ENCODE data around the gene C4orf54.

The C4orf54 gene

DNA sequence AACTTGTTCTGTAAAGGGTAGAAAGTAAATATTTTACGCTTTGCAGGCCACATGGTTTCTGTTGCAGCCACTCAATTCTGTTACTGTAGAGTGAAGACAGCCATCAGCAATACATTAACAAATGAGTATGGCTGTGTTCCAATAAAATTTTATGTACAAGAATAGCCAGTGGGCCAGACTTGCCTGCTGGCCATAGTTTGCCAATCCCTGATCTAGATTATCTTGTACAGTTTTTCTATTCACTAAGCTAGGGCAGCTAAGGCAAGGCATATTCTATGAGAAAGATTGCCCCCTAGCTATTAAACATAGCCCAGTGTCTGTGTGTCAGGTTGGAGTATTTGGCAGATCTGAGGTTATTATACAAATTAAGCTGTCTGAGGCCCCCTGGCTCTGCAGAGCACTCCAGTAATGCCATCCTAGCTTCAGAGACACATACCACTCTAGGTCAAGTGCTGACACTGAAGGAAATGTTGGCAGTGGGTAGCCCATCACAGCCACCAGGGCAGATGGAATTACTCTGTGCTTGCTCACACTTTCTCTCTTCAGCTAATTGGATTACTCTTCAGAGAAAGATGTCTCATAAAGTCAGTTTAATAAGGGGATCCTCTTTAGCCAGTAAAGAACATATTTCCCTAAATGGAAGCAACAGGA lies 42.3 kb downstream of the C4orf54 start:
- TF ChIP-seq CTCF (IDR thresholded peaks at IDR 0.05; ENCODE audit: low read depth, low read length, missing control alignments) = no peak
- DNase-seq (ENCODE audit: extremely low read depth, low read depth) = no peak

DNA sequence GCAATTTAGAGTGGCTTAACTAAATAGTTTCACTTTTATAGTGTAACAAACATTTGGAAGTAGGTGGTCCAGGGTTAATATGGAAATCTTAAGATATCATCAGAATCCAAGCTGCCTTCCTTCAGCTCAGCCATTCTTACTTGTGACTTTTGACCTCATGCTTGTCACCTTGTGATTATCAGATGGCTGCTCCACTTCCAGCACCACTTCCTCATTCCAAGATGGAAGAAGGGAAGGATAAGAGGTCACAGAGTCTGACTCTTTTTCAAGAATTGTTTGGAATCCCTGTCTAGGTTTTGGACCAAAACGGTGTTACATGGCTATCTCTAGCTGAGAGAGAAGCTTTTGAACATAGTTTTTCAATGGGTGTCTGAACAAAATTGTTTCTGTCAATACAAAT lies 43.1 kb downstream of the C4orf54 start:
- TF ChIP-seq CTCF (IDR thresholded peaks at IDR 0.05; ENCODE audit: low read depth, low read length, missing control alignments) = no peak
- no peak for DNase-seq (ENCODE audit: extremely low read depth, low read depth)
- H3K4me3 ChIP-seq (replicated peaks; ENCODE audit: low read depth, low read length) = no peak overlapping the region

More for the DNA sequence above, 42.3 kb downstream of the C4orf54 start:
- no peak overlapping the region for H3K4me3 ChIP-seq (replicated peaks; ENCODE audit: low read depth, low read length)

DNA sequence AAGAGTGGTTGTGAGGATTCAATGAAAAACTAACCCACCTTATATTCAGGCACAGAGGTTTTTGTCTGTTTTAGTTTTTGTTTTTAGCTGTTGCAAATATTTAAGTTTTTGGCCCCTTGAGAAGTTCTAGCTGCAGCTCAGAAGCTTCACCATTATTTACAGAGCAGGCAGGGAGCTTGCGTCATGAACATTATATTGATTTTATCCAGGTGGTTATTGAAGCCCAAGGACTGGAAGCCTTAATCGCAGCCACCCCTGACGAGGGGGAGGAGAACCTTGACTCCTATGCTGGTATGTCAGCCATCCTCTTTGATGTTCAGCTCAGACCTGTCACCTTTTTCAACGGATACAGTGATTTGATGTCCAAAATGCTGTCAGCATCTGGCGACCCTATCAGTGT lies 44.9 kb downstream of the C4orf54 start:
- DNase-seq (ENCODE audit: extremely low read depth, low read depth) = no peak
- H3K4me3 ChIP-seq (replicated peaks; ENCODE audit: low read depth, low read length) = no peak overlapping the region
- TF ChIP-seq CTCF (IDR thresholded peaks at IDR 0.05; ENCODE audit: low read depth, low read length, missing control alignments) = no peak

- no peak overlapping the region for H3K4me3 ChIP-seq (replicated peaks; ENCODE audit: low read depth, low read length)
- no peak for DNase-seq (ENCODE audit: extremely low read depth, low read depth)
- TF ChIP-seq CTCF (IDR thresholded peaks at IDR 0.05; ENCODE audit: low read depth, low read length, missing control alignments) = no peak
Observed at GRCh38 chr4:99612281-99612680, 45.3 kb downstream of the C4orf54 start.

DNA sequence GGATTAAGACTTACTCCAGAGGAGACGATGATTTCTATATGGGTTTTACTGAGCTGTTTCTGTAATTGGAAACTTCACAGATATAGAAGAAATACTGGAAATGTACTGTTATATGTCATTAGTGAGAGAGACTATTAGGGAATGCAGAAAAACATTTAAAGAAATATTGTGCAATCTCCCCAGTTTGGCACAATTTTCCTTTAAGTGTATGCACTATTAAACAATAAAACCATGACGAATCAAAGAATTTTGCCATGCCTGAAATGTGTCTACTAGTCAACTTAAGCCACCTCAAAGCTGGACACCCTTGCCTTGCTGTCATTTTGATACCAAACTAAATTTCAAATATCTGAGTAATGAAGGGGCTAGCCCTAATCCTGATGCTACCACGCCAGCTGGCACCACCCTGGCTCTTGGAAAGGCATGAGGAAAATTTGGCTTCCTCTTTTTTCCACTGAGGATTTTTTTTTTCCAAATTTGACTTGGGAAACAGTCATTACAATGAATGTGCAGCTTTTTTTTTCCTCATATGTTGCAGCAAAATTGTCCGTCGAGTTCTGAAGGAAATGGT lies 46.9 kb downstream of the C4orf54 start:
- no peak for TF ChIP-seq CTCF (IDR thresholded peaks at IDR 0.05; ENCODE audit: low read depth, low read length, missing control alignments)
- no peak for DNase-seq (ENCODE audit: extremely low read depth, low read depth)
- no peak overlapping the region for H3K4me3 ChIP-seq (replicated peaks; ENCODE audit: low read depth, low read length)

GRCh38 chr4:99608417-99608816 lies 49.2 kb downstream of the C4orf54 start:
- DNase-seq (ENCODE audit: extremely low read depth, low read depth) = no peak
- no peak for TF ChIP-seq CTCF (IDR thresholded peaks at IDR 0.05; ENCODE audit: low read depth, low read length, missing control alignments)
- no peak overlapping the region for H3K4me3 ChIP-seq (replicated peaks; ENCODE audit: low read depth, low read length)

Measured in HFF-Myc (cell line).